GM19328 (cell line): ENCODE data around the gene COL18A1.

ENCODE experiments used
- ATAC-seq: cut with Tn5 transposase; IDR thresholded peaks from one replicate; pipeline ENCODE4 v1.9.1; 2021; ENCODE audit warnings: mild to moderate bottlenecking, moderate library complexity; ENCODE audit not compliant: unreplicated experiment

The COL18A1 gene

GRCh38 chr21:45476582-45476981 lies 71.6 kb downstream of the COL18A1 start:
- no peak for ATAC-seq

- ATAC-seq: no peak
Observed at GRCh38 chr21:45477176-45478114, 72.5 kb downstream of the COL18A1 start.

- ATAC-seq: no peak
Observed at GRCh38 chr21:45478115-45478801, 73.3 kb downstream of the COL18A1 start.

GRCh38 chr21:45478816-45479669 lies 74.1 kb downstream of the COL18A1 start:
- ATAC-seq: no peak

GRCh38 chr21:45479691-45480675 lies 75.0 kb downstream of the COL18A1 start:
- no peak for ATAC-seq

- ATAC-seq: no peak
Observed at GRCh38 chr21:45480701-45481500, 75.9 kb downstream of the COL18A1 start.

- no peak for ATAC-seq
Observed at GRCh38 chr21:45481566-45481965, 76.6 kb downstream of the COL18A1 start.

- ATAC-seq: no peak
Observed at GRCh38 chr21:45481977-45482898, 77.3 kb downstream of the COL18A1 start.

- no peak for ATAC-seq
Observed at GRCh38 chr21:45482899-45483821, 78.2 kb downstream of the COL18A1 start.

GRCh38 chr21:45484318-45484717 lies 79.4 kb downstream of the COL18A1 start:
- ATAC-seq: no peak

- no peak for ATAC-seq
Observed at GRCh38 chr21:45485686-45486442, 80.9 kb downstream of the COL18A1 start.

- no peak for ATAC-seq
Observed at GRCh38 chr21:45486443-45487160, 81.6 kb downstream of the COL18A1 start.

- ATAC-seq: no peak
Observed at GRCh38 chr21:45487161-45487806, 82.3 kb downstream of the COL18A1 start.

GRCh38 chr21:45487891-45488600 lies 83.1 kb downstream of the COL18A1 start:
- no peak for ATAC-seq
